ENCODE data around the gene AKAP6.

Gene AKAP6

GRCh38 chr14:32329146-32329545 is at the start of gene AKAP6:
TSS of gene AKAP6 (plus strand) at chr14:32329298. CDS start at chr14:32433494, 104,196 bp downstream.
- DNase-seq, result peak; percentile 31

DNA sequence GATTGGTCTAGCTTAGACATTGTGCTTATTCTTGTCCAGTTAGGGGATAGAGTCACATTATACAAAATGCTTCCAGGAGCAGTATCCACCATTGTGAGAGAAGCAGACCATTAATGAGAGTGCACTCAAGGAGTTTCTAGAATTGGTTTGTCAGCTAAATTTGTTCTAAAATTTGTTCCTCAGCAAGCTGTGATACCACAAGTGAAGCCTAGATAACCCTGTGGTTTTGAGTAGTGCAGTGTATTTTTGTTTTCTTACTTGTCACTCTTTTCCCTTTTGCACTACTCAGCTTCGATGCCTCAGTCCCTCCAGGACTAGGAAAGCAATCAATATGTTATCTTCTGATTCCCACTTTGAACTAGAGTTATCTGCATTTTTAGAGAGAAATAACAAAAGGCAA is 42.5 kb upstream of the AKAP6 start:
- DNase-seq, result no peak

DNA sequence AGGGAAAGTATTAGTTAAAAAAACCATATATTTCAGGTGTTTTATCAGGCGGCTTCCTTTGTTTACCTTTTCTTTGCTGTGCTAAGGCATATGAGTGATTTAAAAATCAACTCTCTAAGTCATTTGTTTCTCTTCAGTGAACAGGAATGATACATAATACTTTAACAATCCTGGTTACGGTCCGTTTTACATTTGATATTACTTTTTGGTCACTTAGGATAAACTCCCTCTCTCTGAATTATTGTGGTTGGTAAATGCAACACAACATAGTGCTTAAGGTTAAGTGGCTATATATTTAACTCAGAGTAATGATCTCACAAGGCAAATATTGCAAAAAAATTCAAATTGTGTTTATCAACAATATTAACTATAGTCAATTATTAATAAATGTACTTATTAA is 32.7 kb upstream of the AKAP6 start:
- DNase-seq, result no peak

GRCh38 chr14:32298346-32298745 is 30.8 kb upstream of the AKAP6 start:
- no peak for DNase-seq

GRCh38 chr14:32300136-32300535 is 29.0 kb upstream of the AKAP6 start:
- DNase-seq, result no peak

DNA sequence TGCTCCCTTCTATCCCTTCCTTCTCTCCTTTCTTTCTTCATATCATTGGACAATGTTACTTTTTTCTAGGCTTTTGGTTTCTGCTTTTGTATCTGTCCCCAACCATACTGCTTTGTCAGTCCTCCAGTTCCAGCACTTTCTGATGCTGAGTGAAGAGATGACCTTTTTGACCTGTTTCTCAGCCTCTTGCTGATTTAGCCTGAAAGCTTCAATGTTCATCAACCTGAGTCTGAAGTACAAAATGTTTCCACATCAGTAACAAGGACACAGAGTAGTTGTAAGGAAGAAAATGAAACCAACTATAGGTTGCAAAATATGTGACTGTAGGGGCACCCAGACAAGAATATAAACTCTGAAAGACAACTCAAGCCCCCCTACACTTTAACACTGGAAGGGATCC is 25.2 kb upstream of the AKAP6 start:
- DNase-seq, result no peak

DNA sequence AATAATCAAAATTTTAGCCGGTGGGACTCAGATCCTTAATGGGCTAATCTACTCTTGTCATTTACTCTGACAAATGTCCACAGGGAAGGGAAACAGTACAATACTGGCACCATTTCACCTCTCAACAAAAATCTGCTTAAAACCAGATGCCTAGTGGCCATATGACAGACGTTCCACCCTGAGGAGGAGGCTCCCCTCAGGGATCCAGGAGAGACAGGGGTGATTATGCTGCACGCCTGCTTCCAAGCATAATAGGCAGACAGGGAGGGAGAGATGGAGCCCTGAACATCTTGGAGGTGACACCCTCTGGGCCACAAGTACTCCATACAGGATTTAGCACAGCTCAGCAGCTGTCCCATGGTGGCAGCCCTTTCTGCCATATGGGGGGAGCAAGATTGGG is 24.8 kb upstream of the AKAP6 start:
- no peak for DNase-seq

- no peak for DNase-seq
Measured at GRCh38 chr14:32306549-32306948, 22.5 kb upstream of the AKAP6 start.

DNA sequence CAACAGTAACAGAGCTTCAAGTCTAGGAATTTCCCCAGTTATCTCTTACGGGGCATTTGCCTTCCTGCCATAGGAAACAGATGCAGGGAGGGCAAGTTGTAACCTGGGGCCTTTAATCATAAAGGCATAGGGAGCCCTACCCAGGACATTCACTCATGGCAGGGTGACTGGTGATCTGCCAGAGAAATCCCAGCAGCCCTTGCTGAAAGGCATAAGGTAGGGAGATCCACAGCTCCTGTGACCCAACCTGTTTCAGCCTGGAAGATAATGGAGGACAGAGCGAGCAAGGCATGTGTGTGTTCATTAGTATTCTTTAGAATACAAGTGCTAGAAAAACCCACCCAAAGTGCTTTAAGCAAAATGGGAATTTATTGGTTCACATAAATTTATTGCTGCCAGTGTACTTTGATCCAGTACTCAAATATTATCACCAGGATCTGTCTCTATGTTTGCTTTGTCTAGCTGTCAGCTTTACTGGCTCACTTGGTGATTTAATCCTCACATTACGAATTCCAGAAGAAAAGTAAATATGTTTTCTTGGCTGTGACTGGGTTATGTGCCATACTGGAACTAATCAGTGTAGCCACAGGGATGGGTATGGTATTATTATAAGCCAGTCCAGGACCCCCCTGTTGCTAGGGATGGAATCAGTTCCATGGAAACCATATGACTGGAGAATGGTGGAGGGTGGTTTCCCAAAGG is 21.1 kb upstream of the AKAP6 start:
- no peak for DNase-seq

- no peak for DNase-seq
Measured at GRCh38 chr14:32310876-32311275, 18.2 kb upstream of the AKAP6 start.

DNA sequence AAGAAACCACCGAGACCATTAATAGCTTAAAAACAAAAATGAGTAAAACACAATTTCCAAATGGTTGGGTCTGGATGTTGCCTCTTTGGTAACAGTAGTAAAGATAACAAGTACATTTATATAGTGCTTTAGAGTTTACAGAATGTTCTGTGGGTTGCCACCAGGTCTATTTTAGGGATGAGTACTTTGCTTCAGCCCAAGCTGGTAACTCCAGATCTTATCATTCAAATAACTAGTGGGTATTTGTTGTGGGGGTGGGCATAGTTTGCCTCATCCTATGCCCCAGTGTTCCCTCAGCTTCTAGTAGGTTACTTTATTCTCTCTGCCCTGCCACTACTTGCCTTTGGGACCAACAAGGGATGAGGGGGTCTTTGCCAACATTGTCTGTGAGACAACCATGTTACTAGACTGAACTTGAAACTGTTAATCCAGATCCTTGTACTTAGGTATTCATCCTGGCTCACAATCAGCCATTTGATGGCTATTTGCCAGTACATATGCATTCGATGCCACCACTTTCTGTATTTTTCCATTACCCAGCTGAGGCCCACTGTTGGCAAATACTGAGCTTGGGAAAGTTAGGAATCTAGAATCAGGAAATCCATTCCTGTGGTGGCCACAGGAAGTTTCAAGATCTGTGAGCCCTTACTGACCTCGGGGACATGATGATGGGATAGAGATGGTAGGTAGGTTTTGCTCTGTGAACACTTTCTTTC is 17.6 kb upstream of the AKAP6 start:
- no peak for DNase-seq

DNA sequence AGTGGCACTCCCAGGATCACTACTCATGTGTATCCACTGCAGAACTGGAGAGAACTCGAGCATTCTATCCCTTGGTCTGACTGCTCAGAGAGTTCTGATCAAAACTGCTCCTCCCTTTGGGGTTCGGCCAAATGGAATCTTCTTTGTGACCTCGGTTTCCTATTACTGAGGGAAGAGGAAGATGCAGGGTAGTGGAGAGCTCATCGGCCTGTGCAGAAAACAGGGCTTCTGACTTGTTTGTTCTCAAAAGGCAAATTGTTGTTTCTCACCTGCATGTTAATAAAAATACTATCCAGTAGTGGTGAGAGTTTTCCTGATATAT is 17.1 kb upstream of the AKAP6 start:
- DNase-seq, result no peak

DNA sequence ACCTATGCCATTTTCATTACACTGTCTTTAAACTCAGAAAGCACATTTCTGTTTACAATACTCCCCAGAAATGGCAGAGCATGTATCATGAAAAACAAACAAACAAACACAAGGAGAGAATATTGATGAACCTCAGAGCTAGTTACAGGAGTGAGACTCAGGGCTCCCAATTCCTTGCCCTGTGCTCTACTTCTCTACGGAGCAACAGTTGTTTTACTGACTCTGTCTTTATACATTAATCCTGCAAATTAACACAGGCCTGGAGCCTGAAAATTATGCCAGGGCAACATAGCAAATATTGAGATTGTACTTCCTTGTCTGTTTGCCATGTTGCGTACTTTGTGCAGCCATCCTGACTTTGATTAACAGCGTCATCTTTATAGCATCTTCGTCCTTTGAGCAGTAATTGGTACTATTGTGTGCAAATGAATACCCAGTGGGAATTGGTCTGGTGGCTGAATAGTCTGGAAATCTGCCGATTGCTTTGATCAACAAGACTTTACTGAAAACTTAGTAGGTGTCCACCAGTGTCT is 15.2 kb upstream of the AKAP6 start:
- no peak for DNase-seq

DNA sequence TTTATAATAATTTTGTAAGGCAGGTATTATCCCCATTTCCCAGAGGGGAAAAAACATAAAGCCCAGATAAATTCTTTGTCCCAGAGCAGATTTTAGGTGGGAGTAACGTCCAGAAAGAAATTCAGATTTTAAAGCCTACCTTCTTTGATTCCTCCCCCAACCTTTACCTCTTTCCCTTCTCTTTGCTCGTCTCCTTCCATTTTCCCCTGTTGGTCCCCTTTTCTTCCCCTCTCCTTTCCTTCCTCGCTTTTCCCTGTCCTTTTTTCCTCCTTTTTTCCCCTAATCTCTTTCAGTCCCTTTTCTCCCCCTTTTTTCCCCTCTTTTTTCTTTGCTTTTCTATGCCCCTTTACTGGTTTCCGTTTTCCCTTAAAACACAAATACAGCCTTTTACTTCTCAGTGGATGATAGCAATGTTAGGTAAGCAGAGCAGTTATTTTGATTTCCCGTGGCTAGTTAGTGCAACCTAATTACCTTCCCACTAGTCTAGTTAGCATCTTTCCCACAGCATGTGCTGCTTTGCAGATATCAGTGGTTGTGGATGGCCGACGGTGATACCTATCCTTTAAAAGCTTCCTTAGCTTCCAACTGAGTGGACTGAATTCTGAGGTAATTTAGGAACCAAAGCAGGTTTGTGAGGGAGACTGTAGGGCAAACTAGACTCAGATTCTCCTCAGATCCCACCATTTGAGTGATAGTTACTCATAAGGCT is 10.9 kb upstream of the AKAP6 start:
- no peak for DNase-seq

DNA sequence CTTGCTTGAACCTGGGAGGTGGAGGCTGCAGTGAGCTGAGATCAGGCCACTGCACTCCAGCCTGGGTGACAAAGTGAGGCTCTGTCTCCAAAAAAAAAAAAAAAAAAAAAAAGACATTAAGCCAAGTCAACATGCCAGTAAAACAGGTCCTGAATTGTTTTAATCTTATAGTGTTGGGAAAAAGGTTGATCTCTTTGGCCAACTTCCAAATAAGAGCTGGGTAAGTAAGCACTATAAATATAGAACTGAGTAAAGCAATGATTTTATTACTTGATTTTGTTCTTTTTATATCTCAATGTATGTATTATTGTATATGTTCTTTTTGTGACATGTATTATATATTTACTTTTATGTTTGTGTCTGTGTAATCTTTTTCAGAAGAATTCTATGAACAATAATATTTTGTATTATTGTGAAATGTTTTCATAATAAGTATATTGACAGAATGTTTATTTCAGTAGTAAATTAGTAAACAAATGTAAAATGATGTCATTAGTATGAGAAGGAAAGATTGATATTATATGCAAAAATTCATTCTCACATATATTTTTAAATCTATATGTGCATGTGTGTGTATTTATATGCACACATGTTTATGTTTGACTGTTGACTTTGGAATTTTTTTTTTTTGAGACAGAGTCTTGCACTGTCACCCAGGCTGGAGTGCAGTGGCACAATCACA is 9.6 kb upstream of the AKAP6 start:
- peak; percentile 15 for DNase-seq

DNA sequence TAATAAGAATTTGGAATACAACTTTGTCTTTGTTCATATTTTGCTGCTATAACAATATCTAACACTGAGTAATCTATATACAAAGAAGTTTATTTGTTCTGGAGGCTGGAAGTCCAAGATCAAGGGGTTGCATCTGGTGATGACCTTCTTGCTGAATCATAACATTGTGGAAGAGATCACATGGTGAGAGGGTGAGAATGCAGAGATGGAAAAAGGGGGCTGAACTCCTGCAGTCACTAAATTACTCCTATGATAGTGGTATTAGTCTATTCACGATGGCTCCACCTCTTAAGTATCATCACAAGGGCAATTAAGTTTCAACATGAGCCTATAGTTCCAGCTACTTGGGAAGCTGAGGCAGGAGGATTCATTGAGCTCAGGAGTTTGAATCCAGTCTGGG is 4.5 kb upstream of the AKAP6 start:
- no peak for DNase-seq

DNA sequence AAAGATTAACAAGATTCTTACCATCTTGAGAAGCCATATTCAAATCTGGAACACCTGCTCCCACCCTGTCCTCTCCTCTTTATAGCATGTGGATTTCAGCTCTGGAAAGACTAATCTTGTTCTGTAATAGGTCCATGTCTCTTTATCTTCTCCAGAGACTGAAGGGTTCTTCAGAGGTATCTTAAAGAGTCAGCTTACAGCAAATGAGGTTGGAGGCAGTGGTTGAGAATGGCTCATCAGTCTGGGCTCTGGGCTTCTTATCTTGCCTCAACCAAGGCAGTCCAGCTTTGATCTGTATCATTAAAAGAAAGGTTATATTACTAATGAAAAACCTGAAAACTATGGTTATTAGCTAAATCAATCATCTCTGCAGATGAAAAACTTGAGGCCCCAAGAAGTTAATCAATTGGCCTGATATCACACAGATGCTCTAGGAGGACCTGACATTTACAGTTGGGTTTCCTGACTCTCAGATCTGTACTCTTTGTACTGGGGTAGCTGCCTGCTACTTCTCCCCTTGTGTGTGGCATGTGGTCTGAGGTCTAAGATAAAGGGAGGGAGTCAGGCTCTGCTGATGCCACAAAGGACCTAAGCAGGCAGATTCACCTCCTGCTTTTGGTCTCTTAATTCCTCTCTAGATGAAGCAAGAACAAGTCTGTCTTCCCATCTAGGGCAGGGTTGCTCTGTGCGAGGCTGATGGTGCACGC is 1.7 kb upstream of the AKAP6 start:
- DNase-seq, result no peak

- no peak for DNase-seq
Measured at GRCh38 chr14:32329690-32330285, 690 bp downstream of the AKAP6 start.

- peak; percentile 51 for DNase-seq
Measured at GRCh38 chr14:32330351-32331111, 1.4 kb downstream of the AKAP6 start.

- peak; percentile 56 for DNase-seq
Measured at GRCh38 chr14:32331206-32331605, 2.1 kb downstream of the AKAP6 start.
